ENCODE data around the gene DNTT.

GRCh38 chr10:96367470-96367869, 63.2 kb downstream of the DNTT start:
- TF ChIP-seq, protein P1, sequence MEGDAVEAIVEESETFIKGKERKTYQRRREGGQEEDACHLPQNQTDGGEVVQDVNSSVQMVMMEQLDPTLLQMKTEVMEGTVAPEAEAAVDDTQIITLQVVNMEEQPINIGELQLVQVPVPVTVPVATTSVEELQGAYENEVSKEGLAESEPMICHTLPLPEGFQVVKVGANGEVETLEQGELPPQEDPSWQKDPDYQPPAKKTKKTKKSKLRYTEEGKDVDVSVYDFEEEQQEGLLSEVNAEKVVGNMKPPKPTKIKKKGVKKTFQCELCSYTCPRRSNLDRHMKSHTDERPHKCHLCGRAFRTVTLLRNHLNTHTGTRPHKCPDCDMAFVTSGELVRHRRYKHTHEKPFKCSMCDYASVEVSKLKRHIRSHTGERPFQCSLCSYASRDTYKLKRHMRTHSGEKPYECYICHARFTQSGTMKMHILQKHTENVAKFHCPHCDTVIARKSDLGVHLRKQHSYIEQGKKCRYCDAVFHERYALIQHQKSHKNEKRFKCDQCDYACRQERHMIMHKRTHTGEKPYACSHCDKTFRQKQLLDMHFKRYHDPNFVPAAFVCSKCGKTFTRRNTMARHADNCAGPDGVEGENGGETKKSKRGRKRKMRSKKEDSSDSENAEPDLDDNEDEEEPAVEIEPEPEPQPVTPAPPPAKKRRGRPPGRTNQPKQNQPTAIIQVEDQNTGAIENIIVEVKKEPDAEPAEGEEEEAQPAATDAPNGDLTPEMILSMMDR (optimal IDR thresholded peaks at IDR 0.05 in 1 of 3, IDR thresholded peaks at IDR 0.05 in 1 of 3, conservative IDR thresholded peaks at IDR 0.05 in 1 of 3; ENCODE audit: extremely low read depth in 1 of 3, insufficient read depth in 2 of 3, low read length in 3 of 3) = no peak
- TF ChIP-seq EZH2 (IDR thresholded peaks at IDR 0.05; ENCODE audit: low read length) = no peak
